GM12875 (cell line): Measurements from ENCODE around the gene HIGD2B.
"Not testable (repeated sequence)": the region's sequence is repeated elsewhere in the genome, so short reads cannot be mapped to it uniquely, and the experiment has no call there.

Experiments
- H3K4me3 ChIP-seq: one replicate; pipeline ENCODE4 v1.5.1; 2011; ENCODE audit warnings: low read depth, low read length, control low read depth
- TF ChIP-seq, protein P1 (sequence below): IDR thresholded peaks from 2 replicates; pipeline ENCODE4 v1.5.1; 2011; ENCODE audit warnings: low read depth, mild to moderate bottlenecking, control low read depth, inconsistent platforms, low read length, moderate library complexity, borderline replicate concordance; ENCODE audit not compliant: insufficient read depth

The HIGD2B gene

DNA sequence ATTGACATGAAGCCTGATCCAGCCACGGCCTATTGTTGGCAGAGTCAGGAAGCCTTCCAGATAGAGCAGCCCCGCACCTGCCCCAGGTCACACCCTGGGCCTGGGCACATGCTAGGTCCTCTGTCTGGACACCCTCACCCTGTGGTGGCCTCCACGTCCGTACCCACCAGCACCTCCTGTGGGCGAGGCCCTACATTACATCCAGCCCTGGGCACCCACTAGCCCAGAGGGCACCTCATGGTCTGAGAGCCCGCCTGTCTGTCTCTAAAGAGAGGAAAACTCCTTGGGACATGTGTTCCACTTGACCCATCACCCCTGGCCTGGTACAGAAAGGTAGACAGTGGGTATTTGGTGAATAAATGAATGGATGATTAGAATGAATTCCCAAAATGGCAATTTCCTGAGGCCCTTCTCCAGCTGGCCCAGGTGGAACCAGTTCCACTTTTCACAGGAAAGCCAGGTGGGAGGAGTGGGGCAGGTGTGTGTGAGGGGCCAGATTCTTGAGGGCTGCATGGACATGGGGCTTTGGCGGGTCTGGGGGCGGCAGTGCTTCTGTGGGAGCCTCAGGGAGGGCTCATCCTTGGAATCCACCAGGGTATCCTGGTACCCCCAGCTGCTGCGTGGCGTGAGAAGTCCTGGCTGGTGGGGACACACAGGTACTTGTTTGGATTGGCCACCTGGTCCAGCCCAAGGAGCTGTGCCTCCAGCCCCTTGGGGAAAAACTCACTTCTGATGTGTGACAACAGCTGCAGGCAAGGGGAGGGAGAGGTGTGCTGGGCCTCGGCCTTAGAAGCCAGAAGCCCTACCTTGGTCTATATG is 57.5 kb downstream of the HIGD2B start:
- H3K4me3 ChIP-seq: not testable (repeated sequence)
- TF ChIP-seq, protein P1, sequence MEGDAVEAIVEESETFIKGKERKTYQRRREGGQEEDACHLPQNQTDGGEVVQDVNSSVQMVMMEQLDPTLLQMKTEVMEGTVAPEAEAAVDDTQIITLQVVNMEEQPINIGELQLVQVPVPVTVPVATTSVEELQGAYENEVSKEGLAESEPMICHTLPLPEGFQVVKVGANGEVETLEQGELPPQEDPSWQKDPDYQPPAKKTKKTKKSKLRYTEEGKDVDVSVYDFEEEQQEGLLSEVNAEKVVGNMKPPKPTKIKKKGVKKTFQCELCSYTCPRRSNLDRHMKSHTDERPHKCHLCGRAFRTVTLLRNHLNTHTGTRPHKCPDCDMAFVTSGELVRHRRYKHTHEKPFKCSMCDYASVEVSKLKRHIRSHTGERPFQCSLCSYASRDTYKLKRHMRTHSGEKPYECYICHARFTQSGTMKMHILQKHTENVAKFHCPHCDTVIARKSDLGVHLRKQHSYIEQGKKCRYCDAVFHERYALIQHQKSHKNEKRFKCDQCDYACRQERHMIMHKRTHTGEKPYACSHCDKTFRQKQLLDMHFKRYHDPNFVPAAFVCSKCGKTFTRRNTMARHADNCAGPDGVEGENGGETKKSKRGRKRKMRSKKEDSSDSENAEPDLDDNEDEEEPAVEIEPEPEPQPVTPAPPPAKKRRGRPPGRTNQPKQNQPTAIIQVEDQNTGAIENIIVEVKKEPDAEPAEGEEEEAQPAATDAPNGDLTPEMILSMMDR: peak; percentile 33; the same call in 1 of the 2 replicates

DNA sequence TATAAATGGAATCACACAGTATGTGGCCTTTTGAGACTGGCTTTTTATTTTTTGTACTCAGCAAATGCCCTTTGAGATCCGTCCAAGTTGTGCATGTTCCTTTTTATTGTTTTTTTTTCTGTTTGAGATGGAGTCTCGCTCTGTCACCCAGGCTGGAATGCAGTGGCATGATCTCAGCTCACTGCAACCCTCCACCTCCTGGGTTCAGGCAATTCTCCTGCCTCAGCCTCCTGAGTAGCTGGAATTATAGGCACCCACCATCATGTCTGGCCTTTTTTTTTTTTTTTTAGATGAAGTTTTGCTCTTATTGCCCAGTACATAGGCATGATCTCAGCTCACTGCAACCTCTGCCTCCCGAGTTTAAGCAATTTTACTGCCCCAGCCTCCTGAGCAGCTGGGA is 59.8 kb downstream of the HIGD2B start:
- H3K4me3 ChIP-seq: not testable (repeated sequence)
